ENCODE data around the gene SNAPC2.
"Not testable (repeated sequence)": the region's sequence is repeated elsewhere in the genome, so short reads cannot be mapped to it uniquely, and the experiment has no call there.

Gene SNAPC2

GRCh38 chr19:7888826-7889217, 31.3 kb upstream of the SNAPC2 start:
- DNase-seq: no peak

GRCh38 chr19:7893362-7894101, 26.6 kb upstream of the SNAPC2 start:
- not testable (repeated sequence) for DNase-seq

GRCh38 chr19:7894612-7895309, 25.4 kb upstream of the SNAPC2 start:
- DNase-seq: no peak

- no peak for DNase-seq
These were observed 24.6 kb upstream of the SNAPC2 start for GRCh38 chr19:7895565-7895964.

- DNase-seq: no peak
These were observed 22.8 kb upstream of the SNAPC2 start for GRCh38 chr19:7897292-7897691.

GRCh38 chr19:7898967-7899366, 21.2 kb upstream of the SNAPC2 start:
- DNase-seq: no peak

- no peak for DNase-seq
These were observed 20.3 kb upstream of the SNAPC2 start for GRCh38 chr19:7899751-7900378.

GRCh38 chr19:7900401-7900870, 19.7 kb upstream of the SNAPC2 start:
- no peak for DNase-seq

GRCh38 chr19:7900931-7901330, 19.2 kb upstream of the SNAPC2 start:
- DNase-seq: no peak

- no peak for DNase-seq
These were observed 18.8 kb upstream of the SNAPC2 start for GRCh38 chr19:7901337-7901736.

GRCh38 chr19:7902796-7903243, 17.3 kb upstream of the SNAPC2 start:
- DNase-seq: no peak

- peak; percentile 100 for DNase-seq
These were observed 16.7 kb upstream of the SNAPC2 start, which contains the start of gene MAP2K7 for GRCh38 chr19:7903244-7904073. TSS of gene MAP2K7 (plus strand) at chr19:7903877. CDS start at chr19:7903945, 68 bp downstream.

GRCh38 chr19:7904074-7905020, 15.8 kb upstream of the SNAPC2 start:
- peak; percentile 73 for DNase-seq

- DNase-seq: no peak
These were observed 14.9 kb upstream of the SNAPC2 start for GRCh38 chr19:7905268-7905667.

- DNase-seq: no peak
These were observed 14.3 kb upstream of the SNAPC2 start for GRCh38 chr19:7905859-7906258.

GRCh38 chr19:7907122-7907521, 13.0 kb upstream of the SNAPC2 start:
- DNase-seq: no peak

- no peak for DNase-seq
These were observed 12.6 kb upstream of the SNAPC2 start for GRCh38 chr19:7907544-7907943.

- no peak for DNase-seq
These were observed 11.9 kb upstream of the SNAPC2 start for GRCh38 chr19:7908078-7908699.

- no peak for DNase-seq
These were observed 11.2 kb upstream of the SNAPC2 start for GRCh38 chr19:7908742-7909461.

GRCh38 chr19:7909471-7910067, 10.6 kb upstream of the SNAPC2 start:
- no peak for DNase-seq

Data from activated CD4-positive, CD25-positive, alpha-beta regulatory T cell treated with anti-CD3 and anti-CD28 coated beads, Interleukin-2, amount 50 U/mL, for 72 hours (primary cell).